MM.1S (cell line): ENCODE results near the gene POU3F3.

Experiments used
- DNase-seq: peaks from one replicate; pipeline ENCODE4 v3.0.0-alpha.2; 2015
- H2AFZ ChIP-seq: fragments of 300-600 bp; sonication (generic); 2 replicates; pipeline ENCODE4 v1.6.0; 2016; ENCODE audit warnings: antibody characterized with exemption, low read length
- H3F3A ChIP-seq: fragments of 300-600 bp; sonication (generic); 2 replicates; pipeline ENCODE4 v1.6.1; 2016; ENCODE audit warnings: mild to moderate bottlenecking, antibody characterized with exemption, low read length, moderate library complexity, mixed read lengths; ENCODE audit not compliant: insufficient read depth
- H3K27ac ChIP-seq: fragments of 300-600 bp; sonication (generic); 2 replicates; pipeline ENCODE4 v1.5.1; 2016; ENCODE audit warnings: mild to moderate bottlenecking, low read length
- H3K27me3 ChIP-seq: fragments of 300-600 bp; sonication (generic); replicated peaks from 2 replicates; pipeline ENCODE4 v1.6.0; 2016; ENCODE audit warnings: low read length; ENCODE audit not compliant: insufficient read depth
- H3K36me3 ChIP-seq: fragments of 300-600 bp; sonication (generic); replicated peaks from 2 replicates; pipeline ENCODE4 v1.6.1; 2016; ENCODE audit warnings: mild to moderate bottlenecking, low read length, mixed read lengths; ENCODE audit not compliant: insufficient read depth
- H3K4me1 ChIP-seq: fragments of 300-600 bp; sonication (generic); 2 replicates; pipeline ENCODE4 v1.6.1; 2016; ENCODE audit warnings: low read length, mixed read lengths
- H3K4me2 ChIP-seq: fragments of 300-600 bp; sonication (generic); 2 replicates; pipeline ENCODE4 v1.6.0; 2016; ENCODE audit warnings: low read depth, low read length
- H3K4me3 ChIP-seq: fragments of 300-600 bp; sonication (generic); 2 replicates; pipeline ENCODE4 v1.5.1; 2016; ENCODE audit warnings: low read length, mixed read lengths
- H3K79me2 ChIP-seq: fragments of 300-600 bp; sonication (generic); 2 replicates; pipeline ENCODE4 v1.6.1; 2016; ENCODE audit warnings: mixed run types, low read length, mixed read lengths
- H3K9ac ChIP-seq: fragments of 300-600 bp; sonication (generic); 2 replicates; pipeline ENCODE4 v1.6.1; 2016; ENCODE audit warnings: low read length, mixed read lengths
- H3K9me2 ChIP-seq: fragments of 300-600 bp; sonication (generic); replicated peaks from 2 replicates; pipeline ENCODE4 v1.6.1; 2016; ENCODE audit warnings: mild to moderate bottlenecking, low read length, mixed read lengths; ENCODE audit not compliant: insufficient read depth
- H3K9me3 ChIP-seq: fragments of 300-600 bp; sonication (generic); replicated peaks from 2 replicates; pipeline ENCODE4 v1.6.1; 2016; ENCODE audit warnings: mild to moderate bottlenecking, low read length, mixed read lengths; ENCODE audit not compliant: insufficient read depth
- H4K20me1 ChIP-seq: fragments of 300-600 bp; sonication (generic); 2 replicates; pipeline ENCODE4 v1.6.1; 2016; ENCODE audit warnings: mild to moderate bottlenecking, low read length, moderate library complexity, mixed read lengths; ENCODE audit not compliant: insufficient read depth
- CTCF ChIP-seq: fragments of 300-600 bp; sonication (generic); IDR thresholded peaks from 2 replicates; pipeline ENCODE4 v1.5.1; 2016; ENCODE audit warnings: antibody characterized with exemption, low read length, mixed read lengths
- EZH2 ChIP-seq: fragments of 300-600 bp; sonication (generic); optimal IDR thresholded peaks from 2 replicates; pipeline ENCODE3; 2017; ENCODE audit warnings: low read depth, mild to moderate bottlenecking, antibody characterized with exemption, low read length, mixed read lengths
- EZH2phosphoT487 ChIP-seq: fragments of 300-600 bp; sonication (generic); IDR thresholded peaks from 2 replicates; pipeline ENCODE4 v1.6.1; 2018; ENCODE audit warnings: antibody characterized with exemption, low read length

The POU3F3 gene

GRCh38 chr2:104846786-104847585 is 6.9 kb upstream of the POU3F3 start:
- DNase-seq: no peak
- peaks cover 9% of the 10 kb centered on the region for H3K27me3 ChIP-seq

GRCh38 chr2:104847586-104848160 is 6.2 kb upstream of the POU3F3 start:
- no peaks in the 10 kb centered on the region for H3K9me3 ChIP-seq
- no peaks in the 10 kb centered on the region for H3F3A ChIP-seq
- H4K20me1 ChIP-seq: no peaks in the 10 kb centered on the region
- H3K9me2 ChIP-seq: no peaks in the 10 kb centered on the region
- no peaks in the 10 kb centered on the region for H3K4me1 ChIP-seq
- H3K27me3 ChIP-seq: peaks cover 9% of the 10 kb centered on the region
- no peaks in the 10 kb centered on the region for H3K36me3 ChIP-seq
- H2AFZ ChIP-seq: no peak overlapping the region
- H3K4me2 ChIP-seq: no peak overlapping the region
- no peak for TF ChIP-seq EZH2
- no peak for TF ChIP-seq CTCF
- TF ChIP-seq EZH2phosphoT487: no peak
- H3K4me3 ChIP-seq: no peak overlapping the region
- H3K79me2 ChIP-seq: no peaks in the 10 kb centered on the region
- no peak overlapping the region for H3K27ac ChIP-seq
- no peak overlapping the region for H3K9ac ChIP-seq
- DNase-seq: no peak

More at GRCh38 chr2:104846786-104847585, 6.9 kb upstream of the POU3F3 start:
- TF ChIP-seq EZH2 (no peak), EZH2phosphoT487 (no peak), CTCF (no peak)
- Histone ChIP-seq H3K4me2 (no peak overlapping the region), H3K36me3 (no peaks in the 10 kb centered on the region), H3K9ac (no peak overlapping the region), H3K4me1 (no peaks in the 10 kb centered on the region), H4K20me1 (no peaks in the 10 kb centered on the region), H2AFZ (no peak overlapping the region), H3K9me3 (no peaks in the 10 kb centered on the region), H3K27ac (no peak overlapping the region), H3K9me2 (no peaks in the 10 kb centered on the region), H3K4me3 (no peak overlapping the region), H3K79me2 (no peaks in the 10 kb centered on the region), H3F3A (no peaks in the 10 kb centered on the region)

GRCh38 chr2:104848526-104848925 is 5.4 kb upstream of the POU3F3 start:
- no peak overlapping the region for H3K4me3 ChIP-seq
- H3K27ac ChIP-seq: no peak overlapping the region
- no peaks in the 10 kb centered on the region for H4K20me1 ChIP-seq
- no peaks in the 10 kb centered on the region for H3K9me2 ChIP-seq
- no peak overlapping the region for H3K9ac ChIP-seq
- no peaks in the 10 kb centered on the region for H3K79me2 ChIP-seq
- H3K4me2 ChIP-seq: no peak overlapping the region
- no peaks in the 10 kb centered on the region for H3K9me3 ChIP-seq
- H3K4me1 ChIP-seq: no peaks in the 10 kb centered on the region
- TF ChIP-seq CTCF (no peak), EZH2 (no peak), EZH2phosphoT487 (no peak)
- no peaks in the 10 kb centered on the region for H3K36me3 ChIP-seq
- peaks cover 16% of the 10 kb centered on the region for H3K27me3 ChIP-seq
- no peaks in the 10 kb centered on the region for H3F3A ChIP-seq
- no peak for DNase-seq
- H2AFZ ChIP-seq: no peak overlapping the region
